OCI-LY3 (cell line): ENCODE measurements around the gene SULT1A1.
"Not testable (repeated sequence)": the region's sequence is repeated elsewhere in the genome, so short reads cannot be mapped to it uniquely, and the experiment has no call there.

Source experiments
- H2AFZ ChIP-seq: fragments of 200-600, 300-600 bp; shearing (Covaris generic); 2 replicates; pipeline ENCODE4 v1.6.0; 2014; ENCODE audit warnings: antibody characterized with exemption, low read depth, low read length
- H3K27ac ChIP-seq: fragments of 200-600, 300-600 bp; sonication (generic); 2 replicates; pipeline ENCODE4 v1.5.1; 2014; ENCODE audit warnings: mild to moderate bottlenecking, low read length, moderate library complexity, mixed read lengths
- H3K27me3 ChIP-seq: fragments of 200-600, 300-600 bp; sonication (generic); 2 replicates; pipeline ENCODE4 v1.6.1; 2014; ENCODE audit warnings: low read depth, low read length, mixed read lengths
- H3K36me3 ChIP-seq: fragments of 200-600, 300-600 bp; sonication (generic); replicated peaks from 2 replicates; pipeline ENCODE3; 2014; ENCODE audit warnings: low read depth, low read length, mixed read lengths
- H3K4me1 ChIP-seq: fragments of 300-600, 200-600 bp; sonication (generic); 2 replicates; pipeline ENCODE4 v1.6.1; 2014; ENCODE audit warnings: low read length, mixed read lengths
- H3K4me2 ChIP-seq: fragments of 200-600, 300-600 bp; sonication (generic); 2 replicates; pipeline ENCODE4 v1.6.1; 2014; ENCODE audit warnings: low read length, mixed read lengths
- H3K4me3 ChIP-seq: fragments of 300-600, 200-600 bp; sonication (generic); 2 replicates; pipeline ENCODE4 v1.5.1; 2014; ENCODE audit warnings: antibody characterized with exemption, mild to moderate bottlenecking, low read length, moderate library complexity
- H3K79me2 ChIP-seq: fragments of 300-600, 200-600 bp; shearing (Covaris generic); 2 replicates; pipeline ENCODE4 v1.6.1; 2014; ENCODE audit warnings: mild to moderate bottlenecking, low read length, mixed read lengths
- H3K9ac ChIP-seq: fragments of 300-600, 200-600 bp; shearing (Covaris generic); 2 replicates; pipeline ENCODE4 v1.6.0; 2014; ENCODE audit warnings: mild to moderate bottlenecking, low read length, moderate library complexity
- H3K9me3 ChIP-seq: fragments of 200-600, 300-600 bp; shearing (Covaris generic); 2 replicates; pipeline ENCODE4 v1.6.1; 2014; ENCODE audit warnings: low read length, mixed read lengths; ENCODE audit not compliant: insufficient read depth
- H4K20me1 ChIP-seq: fragments of 200-600, 300-600 bp; sonication (generic); 2 replicates; pipeline ENCODE4 v1.6.1; 2016; ENCODE audit warnings: low read length, mixed read lengths; ENCODE audit not compliant: insufficient read depth
- EZH2phosphoT487 ChIP-seq: fragments of 200-600 bp; shearing (Covaris generic); IDR thresholded peaks from 2 replicates; pipeline ENCODE4 v1.6.1; 2018; ENCODE audit warnings: antibody characterized with exemption, mixed run types, low read depth
- TF ChIP-seq, protein P1 (sequence below): fragments of 200-600, 300-600 bp; sonication (generic); IDR thresholded peaks from 2 replicates; pipeline ENCODE4 v1.5.1; 2014; ENCODE audit warnings: antibody characterized with exemption, low read length, low read depth

The SULT1A1 gene

DNA sequence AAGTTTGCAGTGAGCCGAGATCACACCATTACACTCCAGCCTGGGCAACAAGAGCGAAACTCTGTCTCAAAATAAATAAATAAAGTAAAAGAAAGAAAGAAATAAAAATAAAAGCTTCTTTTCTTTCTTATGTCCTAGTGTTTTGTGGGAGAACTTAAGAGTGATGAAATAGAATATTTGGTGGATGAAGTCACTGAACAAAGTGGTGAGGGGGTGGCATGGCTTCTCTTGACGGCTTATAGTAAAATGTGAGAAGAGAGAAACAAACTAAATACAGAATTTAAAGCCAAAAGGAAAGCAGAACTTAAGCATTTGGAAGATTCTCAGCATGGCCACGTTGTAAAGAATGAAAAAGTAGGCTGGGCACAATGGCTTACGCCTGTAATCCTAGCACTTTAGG lies 40.8 kb downstream of the SULT1A1 start:
- Histone ChIP-seq H3K27ac (no peak overlapping the region), H3K9me3 (no peaks in the 10 kb centered on the region), H3K9ac (no peak overlapping the region), H2AFZ (no peak overlapping the region), H3K4me3 (no peak overlapping the region), H3K4me2 (no peak overlapping the region), H3K36me3 (peaks cover 7% of the 10 kb centered on the region), H3K27me3 (no peaks in the 10 kb centered on the region), H4K20me1 (no peaks in the 10 kb centered on the region), H3K79me2 (peaks cover 21% of the 10 kb centered on the region), H3K4me1 (no peaks in the 10 kb centered on the region)
- TF ChIP-seq, protein P1, sequence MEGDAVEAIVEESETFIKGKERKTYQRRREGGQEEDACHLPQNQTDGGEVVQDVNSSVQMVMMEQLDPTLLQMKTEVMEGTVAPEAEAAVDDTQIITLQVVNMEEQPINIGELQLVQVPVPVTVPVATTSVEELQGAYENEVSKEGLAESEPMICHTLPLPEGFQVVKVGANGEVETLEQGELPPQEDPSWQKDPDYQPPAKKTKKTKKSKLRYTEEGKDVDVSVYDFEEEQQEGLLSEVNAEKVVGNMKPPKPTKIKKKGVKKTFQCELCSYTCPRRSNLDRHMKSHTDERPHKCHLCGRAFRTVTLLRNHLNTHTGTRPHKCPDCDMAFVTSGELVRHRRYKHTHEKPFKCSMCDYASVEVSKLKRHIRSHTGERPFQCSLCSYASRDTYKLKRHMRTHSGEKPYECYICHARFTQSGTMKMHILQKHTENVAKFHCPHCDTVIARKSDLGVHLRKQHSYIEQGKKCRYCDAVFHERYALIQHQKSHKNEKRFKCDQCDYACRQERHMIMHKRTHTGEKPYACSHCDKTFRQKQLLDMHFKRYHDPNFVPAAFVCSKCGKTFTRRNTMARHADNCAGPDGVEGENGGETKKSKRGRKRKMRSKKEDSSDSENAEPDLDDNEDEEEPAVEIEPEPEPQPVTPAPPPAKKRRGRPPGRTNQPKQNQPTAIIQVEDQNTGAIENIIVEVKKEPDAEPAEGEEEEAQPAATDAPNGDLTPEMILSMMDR = no peak
- no peak for TF ChIP-seq EZH2phosphoT487

DNA sequence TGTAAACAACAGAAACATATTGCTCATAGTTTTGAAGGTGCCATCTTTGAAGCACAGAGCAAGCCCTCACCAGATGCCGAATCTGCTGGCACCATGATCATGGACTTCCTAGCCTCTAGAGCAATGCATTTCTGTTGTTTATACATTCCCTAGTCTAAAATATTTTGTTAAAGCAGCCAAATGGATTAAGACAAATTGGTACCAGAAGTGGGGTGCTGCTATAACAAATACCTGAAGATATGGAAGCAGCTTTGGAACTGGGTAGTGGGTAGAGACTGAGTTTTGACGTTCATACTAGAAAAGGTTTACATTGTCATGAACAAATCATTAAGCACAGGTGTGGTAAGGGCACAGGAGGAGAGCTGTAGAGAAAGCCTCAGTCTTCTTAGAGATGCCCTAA lies 42.6 kb downstream of the SULT1A1 start:
- Histone ChIP-seq H3K4me1 (no peaks in the 10 kb centered on the region), H3K4me3 (no peak overlapping the region), H3K27ac (no peak overlapping the region), H3K4me2 (no peak overlapping the region), H3K9me3 (no peaks in the 10 kb centered on the region), H3K79me2 (peaks cover 23% of the 10 kb centered on the region), H4K20me1 (no peaks in the 10 kb centered on the region; the same call in 1 of the 2 replicates), H3K9ac (no peak overlapping the region), H3K36me3 (peaks cover 7% of the 10 kb centered on the region), H3K27me3 (no peaks in the 10 kb centered on the region), H2AFZ (no peak overlapping the region)
- TF ChIP-seq EZH2phosphoT487 = no peak
- TF ChIP-seq, protein P1 = no peak

DNA sequence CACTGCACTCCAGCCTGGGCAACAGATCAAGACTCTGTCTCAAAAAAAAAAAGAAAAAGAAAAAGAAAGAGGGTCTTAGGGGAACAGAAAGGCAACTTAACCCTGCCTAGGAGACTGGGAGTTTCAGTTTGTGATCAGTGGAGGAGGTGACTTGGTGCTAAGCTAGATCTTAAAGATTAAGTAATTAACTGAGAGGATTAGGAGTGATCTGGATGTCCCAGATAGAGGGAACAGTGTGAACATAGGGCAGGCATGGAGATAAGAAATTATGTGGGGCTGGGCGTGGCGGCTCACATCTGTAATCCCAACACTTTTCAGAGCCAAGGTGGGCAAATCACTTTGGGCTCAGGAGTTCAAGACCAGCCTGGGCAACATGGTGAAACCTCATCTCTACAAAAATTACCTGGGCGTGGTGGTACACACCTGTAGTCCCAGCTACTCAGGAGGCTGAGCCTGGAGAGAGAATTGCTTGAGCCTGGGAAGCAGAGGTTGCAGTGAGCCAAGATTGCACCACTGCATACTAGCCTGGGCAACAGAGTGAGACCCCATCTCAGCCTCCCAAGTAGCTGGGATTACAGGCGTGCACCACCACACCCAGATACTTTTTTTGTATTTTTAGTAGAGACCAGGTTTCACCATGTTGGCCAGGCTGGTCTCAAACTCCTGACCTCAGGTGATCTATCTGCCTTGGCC lies 43.5 kb downstream of the SULT1A1 start:
- H3K36me3 ChIP-seq, H3K9me3 ChIP-seq, H3K9ac ChIP-seq, H3K4me3 ChIP-seq, H3K4me2 ChIP-seq, H3K27me3 ChIP-seq, H4K20me1 ChIP-seq, H3K4me1 ChIP-seq, H2AFZ ChIP-seq, H3K27ac ChIP-seq: not testable (repeated sequence)
- peaks cover 23% of the 10 kb centered on the region for H3K79me2 ChIP-seq

DNA sequence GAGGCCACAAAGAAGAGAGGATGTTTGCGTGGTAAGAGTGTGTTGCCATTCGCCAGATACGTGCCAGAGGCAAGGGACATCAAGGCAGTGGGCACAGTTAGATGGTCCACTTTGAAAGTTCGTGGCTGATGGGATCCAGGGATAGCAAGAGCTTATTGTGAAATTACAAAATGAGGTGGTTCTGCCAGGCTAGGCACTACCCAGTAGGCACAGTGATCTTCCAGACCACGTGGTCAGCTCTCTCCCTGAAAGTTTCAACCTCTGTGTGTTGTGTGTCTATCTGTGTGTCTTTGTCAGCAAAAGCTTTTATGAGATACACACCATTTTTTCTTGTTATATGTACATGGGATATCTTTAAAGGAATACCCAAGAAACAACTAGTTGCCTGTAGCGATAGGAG lies 46.6 kb downstream of the SULT1A1 start:
- no peak overlapping the region for H3K4me2 ChIP-seq
- no peak overlapping the region for H3K4me3 ChIP-seq
- H3K27ac ChIP-seq = no peak overlapping the region
- H3K4me1 ChIP-seq = no peaks in the 10 kb centered on the region
- H3K79me2 ChIP-seq = peaks cover 15% of the 10 kb centered on the region
- H3K9me3 ChIP-seq = no peaks in the 10 kb centered on the region
- no peaks in the 10 kb centered on the region for H3K27me3 ChIP-seq
- no peak overlapping the region for H3K9ac ChIP-seq
- H2AFZ ChIP-seq = no peak overlapping the region
- TF ChIP-seq, protein P1 = no peak
- no peak for TF ChIP-seq EZH2phosphoT487
- peaks cover 21% of the 10 kb centered on the region for H3K36me3 ChIP-seq
- no peaks in the 10 kb centered on the region; the same call in 1 of the 2 replicates for H4K20me1 ChIP-seq
